GM12878 (cell line): ENCODE data around the gene PHF3. TPM values are rescaled to one million over a fixed set of nuclear protein-coding genes. Genes with fewer than 3 reads are reported as not detected.

Experiments used
- ATAC-seq: fragments of 200-7000 bp; cut with Tn5 transposase; 3 replicates; pipeline ENCODE4 v1.9.1; 2020; ENCODE audit warnings: mild to moderate bottlenecking, moderate library complexity
- BruUV-seq: library from RNA; stranded (reverse); fragments of 400-500 nt; replicated peaks from 2 replicates; lab custom pipeline; 2021; lab: Mats Ljungman, UMichigan
- CTCF ChIA-PET: fragments of 300-600 bp; sonication (Branson Sonifier 250); formaldehyde crosslinking; extraction: SDS; loops from one replicate; lab custom pipeline; 2021; ENCODE audit warnings: inconsistent platforms; lab: Yijun Ruan, JAX
- POLR2A ChIA-PET: fragments of 350-600 bp; formaldehyde crosslinking; extraction: SDS; loops from one replicate; lab custom pipeline; 2021; ENCODE audit warnings: inconsistent platforms; lab: Charles Lee
- RAD21 ChIA-PET: fragments of 300-600 bp; sonication (Branson Sonifier 250); formaldehyde crosslinking; loops from one replicate; lab custom pipeline; 2023; ENCODE audit warnings: antibody characterized with exemption; ENCODE audit not compliant: unreplicated experiment; lab: Charles Lee
- SMC1A ChIA-PET: fragments of 300-600 bp; sonication (Branson Sonifier 250); formaldehyde crosslinking; loops from one replicate; lab custom pipeline; 2023; ENCODE audit not compliant: unreplicated experiment, uncharacterized antibody; lab: Charles Lee
- DNase-seq: peaks from one replicate; pipeline ENCODE4 v3.0.0-alpha.2; 2011; ENCODE audit warnings: low read depth, low spot score
- FAIRE-seq: peaks from 3 replicates; lab custom pipeline; 2011; peaks lifted over from hg19 to GRCh38; lab: Jason Lieb, UNC
- H2AFZ ChIP-seq: 2 replicates; pipeline ENCODE4 v1.6.0; 2011; ENCODE audit warnings: low read depth, low read length, control low read depth; ENCODE audit not compliant: control insufficient read depth
- H3K27ac ChIP-seq: 2 replicates; pipeline ENCODE4 v1.5.1; 2011; ENCODE audit warnings: control low read depth; ENCODE audit not compliant: control insufficient read depth, insufficient read depth
- H3K27me3 ChIP-seq, 2 experiments: replicated peaks in 1 of 2; 2 replicates each; pipeline versions ENCODE4 v1.6.0 to v1.6.1; 2011; ENCODE audit warnings: low read length in 1 of 2; ENCODE audit not compliant: control insufficient read depth in 2 of 2, insufficient read depth in 2 of 2
- H3K36me3 ChIP-seq, 2 experiments: 2 replicates each; pipeline ENCODE4 v1.5.1; 2011; ENCODE audit warnings: low read length in 1 of 2; ENCODE audit not compliant: control insufficient read depth in 2 of 2, insufficient read depth in 2 of 2
- H3K4me1 ChIP-seq: 2 replicates; pipeline ENCODE4 v1.6.1; 2011; ENCODE audit warnings: mild to moderate bottlenecking, low read length, moderate library complexity, mixed read lengths; ENCODE audit not compliant: control insufficient read depth, insufficient read depth
- H3K4me2 ChIP-seq: 2 replicates; pipeline ENCODE4 v1.6.0; 2011; ENCODE audit warnings: control low read depth; ENCODE audit not compliant: control insufficient read depth, insufficient read depth
- H3K4me3 ChIP-seq: fragments of 200-600 bp; sonication (generic); 2 replicates; pipeline ENCODE4 v1.5.1; 2016
- H3K79me2 ChIP-seq: 2 replicates; pipeline ENCODE4 v1.6.0; 2011; ENCODE audit warnings: low read length; ENCODE audit not compliant: control insufficient read depth, insufficient read depth
- H3K9ac ChIP-seq: 2 replicates; pipeline ENCODE4 v1.8.0; 2011; ENCODE audit warnings: low read length, control low read depth, mixed read lengths; ENCODE audit not compliant: control insufficient read depth, insufficient read depth
- H3K9me3 ChIP-seq: replicated peaks from 3 replicates; pipeline ENCODE4 v1.5.1; 2011; ENCODE audit warnings: mild to moderate bottlenecking, low read length; ENCODE audit not compliant: control insufficient read depth, insufficient read depth
- H4K20me1 ChIP-seq: 2 replicates; pipeline ENCODE4 v1.6.0; 2011; ENCODE audit not compliant: control insufficient read depth, insufficient read depth
- BCL11A ChIP-seq: IDR thresholded peaks from 2 replicates; pipeline ENCODE4 v1.6.1; 2011; ENCODE audit warnings: low read depth, low read length
- BMI1 ChIP-seq: fragments of 450-650 bp; IDR thresholded peaks from 2 replicates; pipeline ENCODE4 v1.6.1; 2016; ENCODE audit warnings: mild to moderate bottlenecking, moderate library complexity, borderline replicate concordance
- HCFC1 ChIP-seq: fragments of 150-350 bp; IDR thresholded peaks from 2 replicates; pipeline ENCODE4 v1.6.1; 2014; ENCODE audit warnings: low read length
- IKZF1 ChIP-seq: fragments of 450-650 bp; conservative IDR thresholded peaks from 2 replicates; pipeline ENCODE4 v1.6.1; 2017; ENCODE audit warnings: antibody characterized with exemption, mild to moderate bottlenecking
- IKZF2 ChIP-seq, 2 experiments: fragments of 450-650 bp; IDR thresholded peaks; 2 replicates each; pipeline ENCODE4 v1.6.1; 2017; ENCODE audit warnings: mild to moderate bottlenecking in 2 of 2, moderate library complexity in 2 of 2
- JUNB ChIP-seq: IDR thresholded peaks from 2 replicates; pipeline ENCODE4 v1.6.1; 2016; ENCODE audit warnings: antibody characterized with exemption, mild to moderate bottlenecking
- NKRF ChIP-seq: fragments of 450-650 bp; conservative IDR thresholded peaks from 2 replicates; pipeline ENCODE4 v1.6.1; 2017; ENCODE audit warnings: mild to moderate bottlenecking, moderate library complexity
- NR2C2 ChIP-seq: IDR thresholded peaks from 2 replicates; pipeline ENCODE4 v1.6.1; 2011; ENCODE audit warnings: borderline replicate concordance, low read depth; ENCODE audit not compliant: control insufficient read depth, insufficient read length
- NR2F1 ChIP-seq: fragments of 450-650 bp; conservative IDR thresholded peaks from 2 replicates; pipeline ENCODE4 v1.6.1; 2017; ENCODE audit warnings: mild to moderate bottlenecking
- POLR2AphosphoS2 ChIP-seq: IDR thresholded peaks from 2 replicates; pipeline ENCODE4 v1.6.1; 2011; ENCODE audit warnings: low read depth, mild to moderate bottlenecking, low read length, improper control_type of control experiment, moderate library complexity
- SUPT20H ChIP-seq: IDR thresholded peaks from 2 replicates; pipeline ENCODE4 v1.6.1; 2011; ENCODE audit warnings: low read depth, mild to moderate bottlenecking, low read length, moderate library complexity, borderline replicate concordance; ENCODE audit not compliant: control insufficient read depth
- YBX1 ChIP-seq: fragments of 450-650 bp; IDR thresholded peaks from 2 replicates; pipeline ENCODE4 v1.6.1; 2016; ENCODE audit warnings: antibody characterized with exemption
- YY1 ChIP-seq: IDR thresholded peaks from 2 replicates; pipeline ENCODE4 v1.6.1; 2011; ENCODE audit warnings: low read depth, mild to moderate bottlenecking, low read length
- ZNF384 ChIP-seq: IDR thresholded peaks from 2 replicates; pipeline ENCODE4 v1.6.1; 2012; ENCODE audit warnings: low read depth, mild to moderate bottlenecking, low read length, improper control_type of control experiment, borderline replicate concordance
- WGBS: methylation state at CpG from one replicate; pipeline ENCODE4 v1.1.6; 2016; ENCODE audit warnings: low lambda C conversion rate; ENCODE audit not compliant: insufficient replicate concordance, insufficient coverage; ENCODE audit errors: missing lambda C conversion rate; 5-methylcytosine and 5-hydroxymethylcytosine counted together
- in situ Hi-C: fragments of 300-500 bp; cut with MboI; formaldehyde crosslinking; loops from 9 replicates; pipeline ENCODE4 v1.14.3; 2018; ENCODE audit warnings: mixed read lengths
- intact Hi-C: fragments of 100-400 bp; cut with micrococcal nuclease; formaldehyde crosslinking; loops from one replicate; pipeline ENCODE4 v1.14.2; 2022; ENCODE audit not compliant: unreplicated experiment
- polyA plus RNA-seq, 11 experiments: library from polyadenylated mRNA; depleted of rRNA in 4 of 11; unstranded in 6 of 11; stranded (reverse) in 5 of 11; fragments of >200 nt; fragmentation: Nextera tagmentation in 4 of 11; fragmentation: Illumina TruSeq in 1 of 11; extraction: Ambion mirVana in 4 of 11; extraction: Trizol in 1 of 11; gene quantifications; 1 replicate in 1 of 11; 2 replicates in 10 of 11; pipeline versions ENCODE4 v1.2.1 to v1.2.3, GENCODE V29; 2011 to 2016; ENCODE audit warnings: inconsistent platforms in 2 of 11, missing spikeins in 2 of 11, low read depth in 1 of 11
- total RNA-seq, 4 experiments: library from RNA; depleted of rRNA in 3 of 4; stranded (reverse); fragments of >200 nt in 3 of 4; fragmentation: Illumina TruSeq in 1 of 4; extraction: Trizol in 1 of 4; gene quantifications; 2 replicates each; pipeline versions ENCODE4 v1.2.1 to v1.2.3, GENCODE V29; 2013 to 2021
- TF ChIP-seq, protein P1 (sequence below): fragments of 450-650 bp; formaldehyde crosslinking; IDR thresholded peaks from 2 replicates; pipeline ENCODE4 v1.4.0; 2020; ENCODE audit warnings: mild to moderate bottlenecking, moderate library complexity
- TF ChIP-seq, protein P2 (sequence below): IDR thresholded peaks from 2 replicates; pipeline ENCODE4 v1.6.1; 2012; ENCODE audit warnings: low read depth, low read length, improper control_type of control experiment

PHF3 gene
- total and polyA plus RNA-seq, 10 of the 15 experiments (the other 5 are each of a cell fraction or from before 2014, with no cell fraction given): 8.3 to 61.5 (median 26.6) TPM

- TF ChIP-seq, protein P1, sequence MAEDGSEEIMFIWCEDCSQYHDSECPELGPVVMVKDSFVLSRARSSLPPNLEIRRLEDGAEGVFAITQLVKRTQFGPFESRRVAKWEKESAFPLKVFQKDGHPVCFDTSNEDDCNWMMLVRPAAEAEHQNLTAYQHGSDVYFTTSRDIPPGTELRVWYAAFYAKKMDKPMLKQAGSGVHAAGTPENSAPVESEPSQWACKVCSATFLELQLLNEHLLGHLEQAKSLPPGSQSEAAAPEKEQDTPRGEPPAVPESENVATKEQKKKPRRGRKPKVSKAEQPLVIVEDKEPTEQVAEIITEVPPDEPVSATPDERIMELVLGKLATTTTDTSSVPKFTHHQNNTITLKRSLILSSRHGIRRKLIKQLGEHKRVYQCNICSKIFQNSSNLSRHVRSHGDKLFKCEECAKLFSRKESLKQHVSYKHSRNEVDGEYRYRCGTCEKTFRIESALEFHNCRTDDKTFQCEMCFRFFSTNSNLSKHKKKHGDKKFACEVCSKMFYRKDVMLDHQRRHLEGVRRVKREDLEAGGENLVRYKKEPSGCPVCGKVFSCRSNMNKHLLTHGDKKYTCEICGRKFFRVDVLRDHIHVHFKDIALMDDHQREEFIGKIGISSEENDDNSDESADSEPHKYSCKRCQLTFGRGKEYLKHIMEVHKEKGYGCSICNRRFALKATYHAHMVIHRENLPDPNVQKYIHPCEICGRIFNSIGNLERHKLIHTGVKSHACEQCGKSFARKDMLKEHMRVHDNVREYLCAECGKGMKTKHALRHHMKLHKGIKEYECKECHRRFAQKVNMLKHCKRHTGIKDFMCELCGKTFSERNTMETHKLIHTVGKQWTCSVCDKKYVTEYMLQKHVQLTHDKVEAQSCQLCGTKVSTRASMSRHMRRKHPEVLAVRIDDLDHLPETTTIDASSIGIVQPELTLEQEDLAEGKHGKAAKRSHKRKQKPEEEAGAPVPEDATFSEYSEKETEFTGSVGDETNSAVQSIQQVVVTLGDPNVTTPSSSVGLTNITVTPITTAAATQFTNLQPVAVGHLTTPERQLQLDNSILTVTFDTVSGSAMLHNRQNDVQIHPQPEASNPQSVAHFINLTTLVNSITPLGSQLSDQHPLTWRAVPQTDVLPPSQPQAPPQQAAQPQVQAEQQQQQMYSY (CRISPR knock-in tag): no peak
- no peak for TF ChIP-seq HCFC1
- no peak for TF ChIP-seq BMI1
These were observed 26.4 kb upstream of the PHF3 start (continued) for GRCh38 chr6:63609231-63609630.

- H3K27me3 ChIP-seq: no peaks in the 10 kb centered on the region
- H3K4me3 ChIP-seq: no peak overlapping the region
- DNase-seq (no peak), ATAC-seq (peak; percentile 66), FAIRE-seq (no peak)
- SMC1A ChIA-PET: interaction anchor here (1.6 kb wide), 1 partner anchor 259 kb away, joined by 3 read pairs; no protein-coding TSS in a partner anchor
- H2AFZ ChIP-seq: peak overlapping the region; percentile 29
- WGBS: 0% methylated on average over 1 of the region's 1 CpG
- in situ Hi-C loops (no loop called here), intact Hi-C loops (no loop called here)
- CTCF ChIA-PET: interaction anchor here (1.4 to 4.8 kb wide), 2 partner anchors 13 to 191 kb away, joined by 3 to 20 read pairs; no protein-coding TSS in a partner anchor
- RAD21 ChIA-PET: interaction anchor here (1.2 to 1.9 kb wide), 2 partner anchors 13 to 106 kb away, joined by 3 to 6 read pairs; no protein-coding TSS in a partner anchor
- POLR2A ChIA-PET: interaction anchor here (1.0 kb wide), 1 partner anchor 12 kb away, joined by 4 read pairs; no protein-coding TSS in a partner anchor
- H3K4me1 ChIP-seq: no peaks in the 10 kb centered on the region
- no peaks in the 10 kb centered on the region for H3K9me3 ChIP-seq
- no peak overlapping the region for H3K27ac ChIP-seq
- no peak overlapping the region for H3K4me2 ChIP-seq
- H3K79me2 ChIP-seq: no peaks in the 10 kb centered on the region
- H4K20me1 ChIP-seq: no peaks in the 10 kb centered on the region
- no peak overlapping the region for H3K9ac ChIP-seq
- H3K36me3 ChIP-seq: no peaks in the 10 kb centered on the region
- BruUV-seq: no TSS peak
- no peak for TF ChIP-seq NKRF
- no peak for TF ChIP-seq JUNB
- TF ChIP-seq IKZF2 (IDR thresholded peaks at IDR 0.05): peak in 1 of 2 experiments; percentile 61; a peak in 2 of 4 replicates
- no peak for TF ChIP-seq POLR2AphosphoS2
- TF ChIP-seq YY1: no peak
- TF ChIP-seq NR2F1: no peak
- no peak for TF ChIP-seq SUPT20H
- no peak for TF ChIP-seq NR2C2
- TF ChIP-seq, protein P2, sequence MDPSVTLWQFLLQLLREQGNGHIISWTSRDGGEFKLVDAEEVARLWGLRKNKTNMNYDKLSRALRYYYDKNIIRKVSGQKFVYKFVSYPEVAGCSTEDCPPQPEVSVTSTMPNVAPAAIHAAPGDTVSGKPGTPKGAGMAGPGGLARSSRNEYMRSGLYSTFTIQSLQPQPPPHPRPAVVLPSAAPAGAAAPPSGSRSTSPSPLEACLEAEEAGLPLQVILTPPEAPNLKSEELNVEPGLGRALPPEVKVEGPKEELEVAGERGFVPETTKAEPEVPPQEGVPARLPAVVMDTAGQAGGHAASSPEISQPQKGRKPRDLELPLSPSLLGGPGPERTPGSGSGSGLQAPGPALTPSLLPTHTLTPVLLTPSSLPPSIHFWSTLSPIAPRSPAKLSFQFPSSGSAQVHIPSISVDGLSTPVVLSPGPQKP: no peak
- no peak for TF ChIP-seq YBX1
- peak; percentile 45; the same call in 1 of the 2 replicates for TF ChIP-seq ZNF384
- TF ChIP-seq IKZF1: no peak
- TF ChIP-seq BCL11A: no peak
These were observed 24.7 kb upstream of the PHF3 start for GRCh38 chr6:63610944-63611343.
